Heart left ventricle (tissue), 16 donors: Measurements from ENCODE around the gene ST3GAL4. TPM values are rescaled to one million over a fixed set of nuclear protein-coding genes. Genes with fewer than 3 reads are reported as not detected.

Experiments
- ATAC-seq, 4 donors: fragments of 200-7000 bp; cut with Tn5 transposase; one replicate each; pipeline ENCODE4 v1.9.1; 2020 to 2022; ENCODE audit warnings: moderate library complexity in 4 of 4, mild to moderate bottlenecking in 3 of 4, moderate number of reproducible peaks in 1 of 4
- DNase-seq, 5 donors: peaks; one replicate each; pipeline ENCODE4 v3.0.0-alpha.2; 2020
- H3K27ac ChIP-seq, 12 donors: fragments of 200-600 bp; sonication (generic) in 4 of 12; one replicate each; pipeline versions ENCODE4 v1.5.0 to v1.8.0; 2016 to 2022; ENCODE audit warnings: mild to moderate bottlenecking in 2 of 12
- H3K27me3 ChIP-seq, 9 donors: fragments of 200-600 bp; sonication (generic) in 2 of 9; one replicate each; pipeline versions ENCODE4 v1.5.1 to v1.8.0; 2016 to 2022; ENCODE audit warnings: mild to moderate bottlenecking in 3 of 9
- H3K36me3 ChIP-seq, 9 donors: fragments of 200-600 bp; sonication (generic) in 2 of 9; one replicate each; pipeline versions ENCODE4 v1.5.0 to v1.8.0; 2018 to 2022; ENCODE audit warnings: mild to moderate bottlenecking in 2 of 9
- H3K4me1 ChIP-seq, 12 donors: fragments of 200-600 bp; sonication (generic) in 4 of 12; one replicate each; pipeline versions ENCODE4 v1.5.0 to v1.8.0; 2016 to 2022; ENCODE audit warnings: mild to moderate bottlenecking in 3 of 12
- H3K4me3 ChIP-seq, 12 donors: fragments of 200-600 bp; sonication (generic) in 4 of 12; one replicate each; pipeline versions ENCODE4 v1.5.0 to v1.8.0; 2017 to 2022; ENCODE audit warnings: mild to moderate bottlenecking in 9 of 12, moderate library complexity in 4 of 12
- H3K9me3 ChIP-seq, 12 donors: fragments of 200-600 bp; sonication (generic) in 4 of 12; one replicate each; pipeline versions ENCODE4 v1.5.0 to v1.8.0; 2016 to 2022; ENCODE audit warnings: mild to moderate bottlenecking in 1 of 12
- POLR2A ChIP-seq, 2 donors: fragments of 450-650 bp; IDR thresholded peaks; one replicate each; pipeline ENCODE4 v1.6.1; 2017; ENCODE audit warnings: antibody characterized with exemption in 2 of 2, mild to moderate bottlenecking in 2 of 2, moderate library complexity in 2 of 2
- WGBS, 4 donors: extraction: QIAGEN DNeasy Blood & Tissue Kit in 2 of 4; methylation state at CpG; one replicate each; pipeline versions ENCODE4 v1.1.5 to v1.1.7; 2013 to 2018; 5-methylcytosine and 5-hydroxymethylcytosine counted together
- intact Hi-C, 10 donors: fragments of 100-400 bp; cut with DNase I; formaldehyde crosslinking; loops; one replicate each; pipeline versions ENCODE4 v1.11.1 to v1.14.2; 2022
- polyA plus RNA-seq, 2 donors: library from polyadenylated mRNA; stranded (reverse); fragments of 200-250 nt; gene quantifications; one replicate each; pipeline ENCODE4 v1.2.3, GENCODE V29; 2013
- total RNA-seq, 9 donors: library from RNA; depleted of rRNA in 2 of 9; stranded (reverse); fragments of >200 nt in 2 of 9; fragmentation: NEBNext Ultra II Directional in 3 of 9; extraction: Animal tissue kit (Norgen Biotek cat#: 25700) in 3 of 9; gene quantifications; one replicate each; pipeline versions ENCODE4 v1.1.0 to v1.2.4, GENCODE V29; 2016 to 2023
- TF ChIP-seq, protein P1 (sequence below), 12 donors: fragments of 200-600 bp; sonication (generic) in 4 of 12; IDR thresholded peaks; one replicate each; pipeline versions ENCODE4 v1.5.0 to v1.8.0; 2018 to 2022; ENCODE audit warnings: antibody characterized with exemption in 12 of 12, mild to moderate bottlenecking in 5 of 12
- donor health status: ischemic (EF 13 %, LVEDD 7.1; RV severe dilation, severe dysfunction).
- donor health status: healthy with polysubstance abuse.
- donor health status: DM: no; HTN: yes; CAD: no.
- donor health status: DM: no; HTN: no; CAD: no.
- donor health status: ischemic (EF 25% LVEDD 6.9; RV normal size, moderate dysfunction).
- donor health status: ischemic (EF 25% LVEDD 5.7; RV mildly dilated, moderate dysfunction).
- donor health status: healthy.
- donor health status: DM: yes; HTN: yes; CAD: no.
- donor health status: ischemic (EF 35%, LVEDD 5.7; RV mildly dilated, moderate dysfunction).
- donor health status: nonischemic (EF 11% LVEDD 7.7; RV severe dilation, severe dysfunction).
- donor health status: DM: yes; HTN: yes; CAD: no.
- donor health status: PGD.
- donor health status: ischemic (EF 29% LVEDD 5.4; RV normal size, mild dysfunction).
- donor health status: nonischemic (EF 23%, LVEDD 6.1; RV moderate dilation, normal function).

ST3GAL4 gene
- total and polyA plus RNA-seq, 11 donors = 30.6 to 168 (median 66.1) TPM

DNA sequence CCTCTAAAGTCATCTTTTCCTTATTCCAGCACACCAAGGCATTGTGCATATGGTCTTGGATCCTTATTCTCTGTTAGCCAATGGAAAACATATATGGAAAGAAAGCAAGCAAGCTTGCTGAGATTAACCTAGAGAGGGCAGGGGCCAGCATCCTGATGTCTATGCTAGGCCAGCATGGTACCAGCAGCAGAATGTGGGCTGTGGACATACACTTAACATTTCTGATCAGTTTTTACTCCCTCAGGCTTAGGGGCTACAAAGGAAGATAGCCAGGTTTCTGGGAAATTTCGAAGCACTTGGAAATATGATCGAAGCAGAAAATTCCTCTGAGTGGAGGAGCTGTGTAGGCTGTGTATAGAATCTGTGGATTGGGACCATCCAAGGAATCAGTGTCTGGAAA, 67.0 kb downstream of the ST3GAL4 start:
- DNase-seq = no peak
- intact Hi-C loops = loop anchor here in 2 of 10 donors (5.0 to 10.0 kb wide), 2 partner anchors 105 to 108 kb away; no protein-coding TSS in a partner anchor
- no peak for ATAC-seq
- no peaks in the 10 kb centered on the region for H3K9me3 ChIP-seq
- peak overlapping the region in 1 of 12 donors; percentile 13 for H3K27ac ChIP-seq
- peaks cover 0 to 67% (median 33%) of the 10 kb centered on the region in 12 donors for H3K4me1 ChIP-seq
- TF ChIP-seq, protein P1, sequence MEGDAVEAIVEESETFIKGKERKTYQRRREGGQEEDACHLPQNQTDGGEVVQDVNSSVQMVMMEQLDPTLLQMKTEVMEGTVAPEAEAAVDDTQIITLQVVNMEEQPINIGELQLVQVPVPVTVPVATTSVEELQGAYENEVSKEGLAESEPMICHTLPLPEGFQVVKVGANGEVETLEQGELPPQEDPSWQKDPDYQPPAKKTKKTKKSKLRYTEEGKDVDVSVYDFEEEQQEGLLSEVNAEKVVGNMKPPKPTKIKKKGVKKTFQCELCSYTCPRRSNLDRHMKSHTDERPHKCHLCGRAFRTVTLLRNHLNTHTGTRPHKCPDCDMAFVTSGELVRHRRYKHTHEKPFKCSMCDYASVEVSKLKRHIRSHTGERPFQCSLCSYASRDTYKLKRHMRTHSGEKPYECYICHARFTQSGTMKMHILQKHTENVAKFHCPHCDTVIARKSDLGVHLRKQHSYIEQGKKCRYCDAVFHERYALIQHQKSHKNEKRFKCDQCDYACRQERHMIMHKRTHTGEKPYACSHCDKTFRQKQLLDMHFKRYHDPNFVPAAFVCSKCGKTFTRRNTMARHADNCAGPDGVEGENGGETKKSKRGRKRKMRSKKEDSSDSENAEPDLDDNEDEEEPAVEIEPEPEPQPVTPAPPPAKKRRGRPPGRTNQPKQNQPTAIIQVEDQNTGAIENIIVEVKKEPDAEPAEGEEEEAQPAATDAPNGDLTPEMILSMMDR (IDR thresholded peaks at IDR 0.05) = no peak
- TF ChIP-seq POLR2A (IDR thresholded peaks at IDR 0.05) = no peak
- no peaks in the 10 kb centered on the region for H3K36me3 ChIP-seq
- 88 to 92% (median 90%) methylated on average over 2 of the region's 2 CpGs for WGBS, 4 donors
- H3K4me3 ChIP-seq = no peak overlapping the region
- no peaks in the 10 kb centered on the region for H3K27me3 ChIP-seq

DNA sequence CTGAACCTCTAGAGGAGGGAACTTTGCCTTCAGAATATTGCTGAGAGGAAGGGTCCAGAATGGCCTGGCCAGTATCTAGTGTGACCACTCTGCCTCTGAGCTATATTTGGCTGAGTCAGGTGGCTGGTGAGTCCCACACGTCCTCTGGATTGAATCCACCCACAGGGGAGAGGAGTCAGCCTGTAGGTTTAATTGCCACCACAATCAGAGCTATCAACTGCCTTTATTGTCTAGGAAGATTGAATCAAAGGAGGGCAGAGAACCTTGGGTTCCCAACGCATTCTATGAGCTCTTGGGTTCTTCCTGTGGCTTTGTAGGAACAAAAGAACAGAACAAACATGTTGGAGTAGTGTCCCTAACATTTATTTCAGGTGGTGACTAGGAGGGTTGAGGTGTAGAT, 67.7 kb downstream of the ST3GAL4 start:
- peaks cover 0 to 70% (median 35%) of the 10 kb centered on the region in 12 donors for H3K4me1 ChIP-seq
- peak in 2 of 4 donors; percentile 32 to 36 for ATAC-seq
- no peaks in the 10 kb centered on the region for H3K9me3 ChIP-seq
- peak overlapping the region in 1 of 12 donors; percentile 13 for H3K27ac ChIP-seq
- no peaks in the 10 kb centered on the region for H3K27me3 ChIP-seq
- no peaks in the 10 kb centered on the region for H3K36me3 ChIP-seq
- intact Hi-C loops = loop anchor here in 2 of 10 donors (5.0 to 10.0 kb wide), 2 partner anchors 106 to 108 kb away; no protein-coding TSS in a partner anchor
- H3K4me3 ChIP-seq = no peak overlapping the region
- whole genome bisulfite sequencing, 4 donors = 24 to 52% (median 37%) methylated on average over 2 of the region's 2 CpGs
- DNase-seq = no peak
- TF ChIP-seq, protein P1 (IDR thresholded peaks at IDR 0.05) = no peak
- no peak for TF ChIP-seq POLR2A (IDR thresholded peaks at IDR 0.05)

DNA sequence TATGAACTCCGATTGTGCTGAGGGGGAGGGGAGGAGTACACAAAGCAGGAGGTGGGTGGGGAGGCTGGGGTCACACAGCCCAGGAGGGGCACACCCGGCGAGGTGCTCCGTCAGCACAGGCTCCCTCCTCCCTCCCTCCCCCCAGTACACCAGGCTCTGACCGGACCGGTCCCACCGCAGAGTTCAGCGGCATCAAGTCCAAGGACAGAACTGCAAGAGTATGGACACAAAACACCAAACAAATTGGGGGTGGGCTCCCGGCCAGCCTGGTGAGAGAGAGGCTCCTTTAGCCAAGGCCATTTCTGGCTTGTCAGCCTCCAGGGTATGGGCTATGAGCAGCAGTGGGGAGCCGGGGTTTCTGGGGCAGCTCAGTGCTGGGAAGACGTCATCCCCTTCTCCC, 68.3 kb downstream of the ST3GAL4 start:
- no peak overlapping the region for H3K27ac ChIP-seq
- ATAC-seq (no peak), DNase-seq (no peak)
- intact Hi-C loops = loop anchor here in 2 of 10 donors (5.0 to 10.0 kb wide), 2 partner anchors 106 to 109 kb away; no protein-coding TSS in a partner anchor
- peaks cover 0 to 70% (median 35%) of the 10 kb centered on the region in 12 donors for H3K4me1 ChIP-seq
- no peak overlapping the region for H3K4me3 ChIP-seq
- TF ChIP-seq POLR2A (IDR thresholded peaks at IDR 0.05) = no peak
- TF ChIP-seq, protein P1 (IDR thresholded peaks at IDR 0.05) = no peak
- no peaks in the 10 kb centered on the region for H3K9me3 ChIP-seq
- 75 to 82% (median 81%) methylated on average over 8 to 11 of the region's 11 CpGs for WGBS, 4 donors
- H3K36me3 ChIP-seq = no peaks in the 10 kb centered on the region
- H3K27me3 ChIP-seq = no peaks in the 10 kb centered on the region

DNA sequence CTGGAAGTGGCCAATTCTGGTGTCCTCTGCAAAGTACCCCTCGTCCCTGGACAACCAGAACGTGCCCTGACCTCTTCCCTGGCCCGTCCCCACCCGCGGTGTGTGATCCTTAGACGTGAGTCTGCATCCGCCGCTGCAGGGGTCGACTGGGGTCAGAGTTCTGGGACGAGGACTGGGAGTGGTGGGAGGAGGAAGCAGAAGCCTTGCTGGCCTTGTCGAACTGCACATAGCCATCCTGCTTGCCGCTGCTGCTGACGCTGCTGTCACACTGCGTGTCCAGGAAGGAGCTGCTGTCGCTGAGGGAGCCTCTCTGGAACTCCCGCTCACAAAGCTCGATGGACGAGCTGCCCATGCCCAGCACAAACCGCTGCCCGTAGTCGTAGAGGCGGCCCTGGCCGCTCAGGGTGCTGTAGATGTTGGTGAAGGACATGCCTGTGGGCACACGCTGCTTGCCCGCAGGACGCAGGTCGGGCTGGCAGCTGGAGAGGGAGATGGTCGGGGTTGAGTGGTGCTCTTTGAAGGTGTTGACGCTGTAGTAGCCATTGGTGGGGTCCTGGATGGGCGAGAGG, 69.1 kb downstream of the ST3GAL4 start:
- Histone ChIP-seq H3K27me3 (no peaks in the 10 kb centered on the region), H3K4me3 (no peak overlapping the region), H3K36me3 (no peaks in the 10 kb centered on the region), H3K9me3 (no peaks in the 10 kb centered on the region), H3K4me1 (peaks cover 0 to 70% (median 29%) of the 10 kb centered on the region in 12 donors), H3K27ac (no peak overlapping the region)
- DNase-seq (no peak), ATAC-seq (peak in 1 of 4 donors; percentile 28)
- WGBS, 4 donors = 63 to 82% (median 72%) methylated on average over 24 to 30 of the region's 30 CpGs
- intact Hi-C loops = loop anchor here in 3 of 10 donors (5.0 to 10.0 kb wide), 3 partner anchors 107 to 112 kb away; no protein-coding TSS in a partner anchor
- TF ChIP-seq POLR2A (IDR thresholded peaks at IDR 0.05) = no peak
- TF ChIP-seq, protein P1 (IDR thresholded peaks at IDR 0.05) = no peak
